A549 (cell line): ENCODE results near the gene SLIT2. TPM values are rescaled to one million over a fixed set of nuclear protein-coding genes. Genes with fewer than 3 reads are reported as not detected.

Experiments
- ATAC-seq, 2 experiments: fragments of 200-7000 bp in 1 of 2; fragments of >200 bp in 1 of 2; cut with Nextera tagmentation in 1 of 2; cut with Tn5 transposase in 1 of 2; 3 replicates each; pipeline versions ENCODE4 v1.8.0 to v1.9.1; 2018 to 2020; ENCODE audit warnings: mild to moderate bottlenecking in 1 of 2, moderate library complexity in 1 of 2
- CTCF ChIA-PET: fragments of 300-600 bp; sonication (Branson Sonifier 250); formaldehyde crosslinking; extraction: SDS; loops from one replicate; lab custom pipeline; 2021; ENCODE audit warnings: antibody characterized with exemption, inconsistent platforms; lab: Yijun Ruan, JAX
- POLR2A ChIA-PET: fragments of 350-600 bp; formaldehyde crosslinking; extraction: SDS; loops from one replicate; lab custom pipeline; 2021; ENCODE audit warnings: antibody characterized with exemption, inconsistent platforms; lab: Yijun Ruan, JAX
- DNase-seq, 2 experiments: peaks; one replicate each; pipeline versions ENCODE4 v3.0.0 to v3.0.0-alpha.2; 2011 to 2016; ENCODE audit warnings: low read depth in 1 of 2, low spot score in 1 of 2
- FAIRE-seq: peaks from 2 replicates; lab custom pipeline; 2011; peaks lifted over from hg19 to GRCh38; lab: Jason Lieb, UNC
- H3K27ac ChIP-seq, 2 experiments: fragments of >200 bp; sonication (Bioruptor Twin); formaldehyde crosslinking; 3 replicates each; pipeline ENCODE4 v1.5.1; 2016 to 2017
- H3K4me1 ChIP-seq: fragments of >200 bp; sonication (Bioruptor Twin); formaldehyde crosslinking; 3 replicates; pipeline ENCODE4 v1.6.1; 2016
- H3K4me2 ChIP-seq: fragments of >200 bp; sonication (Bioruptor Twin); formaldehyde crosslinking; 3 replicates; pipeline ENCODE4 v1.6.1; 2016
- H3K4me3 ChIP-seq: fragments of >200 bp; sonication (Bioruptor Twin); formaldehyde crosslinking; 3 replicates; pipeline ENCODE4 v1.5.1; 2016
- H3K9me3 ChIP-seq: fragments of >200 bp; sonication (Bioruptor Twin); formaldehyde crosslinking; 3 replicates; pipeline ENCODE4 v1.6.1; 2016
- BHLHE40 ChIP-seq: IDR thresholded peaks from 2 replicates; pipeline ENCODE4 v1.6.1; 2012; ENCODE audit warnings: low read depth, low read length, inconsistent platforms
- CBX8 ChIP-seq: fragments of 200-600 bp; sonication (generic); IDR thresholded peaks from 2 replicates; pipeline ENCODE4 v1.6.1; 2016
- CEBPB ChIP-seq, 2 experiments: fragments of >200 bp in 1 of 2; sonication (Bioruptor Twin) in 1 of 2; formaldehyde crosslinking in 1 of 2; IDR thresholded peaks; 2 replicates each; pipeline ENCODE4 v1.6.1; 2012 to 2016
- E2F6 ChIP-seq: IDR thresholded peaks from 2 replicates; pipeline ENCODE4 v1.6.1; 2012; ENCODE audit warnings: low read depth, borderline replicate concordance
- ESRRA ChIP-seq: fragments of 150-350 bp; IDR thresholded peaks from 2 replicates; pipeline ENCODE4 v1.6.1; 2014; ENCODE audit warnings: mild to moderate bottlenecking, low read length, borderline replicate concordance
- FOSB ChIP-seq: fragments of 250-450 bp; sonication (Bioruptor Pico); IDR thresholded peaks from 2 replicates; pipeline ENCODE4 v1.5.0; 2020; ENCODE audit warnings: mild to moderate bottlenecking, moderate library complexity
- FOSL2 ChIP-seq, 2 experiments: fragments of 450-650 bp in 1 of 2; fragments of >200 bp in 1 of 2; sonication (Bioruptor Twin) in 1 of 2; formaldehyde crosslinking; IDR thresholded peaks; 2 replicates each; pipeline versions ENCODE4 v1.5.0 to v1.6.1; 2016 to 2020; ENCODE audit warnings: mild to moderate bottlenecking in 1 of 2, moderate library complexity in 1 of 2
- HOXA7 ChIP-seq: fragments of 250-450 bp; sonication (Bioruptor Pico); IDR thresholded peaks from 2 replicates; pipeline ENCODE4 v1.5.0; 2020; ENCODE audit warnings: mild to moderate bottlenecking, moderate library complexity
- HOXB13 ChIP-seq: fragments of 250-450 bp; sonication (Bioruptor Pico); IDR thresholded peaks from 2 replicates; pipeline ENCODE4 v1.5.0; 2020; ENCODE audit warnings: low read depth, mild to moderate bottlenecking, moderate library complexity
- JUN ChIP-seq, 2 experiments: fragments of >200 bp; sonication (Bioruptor Twin); formaldehyde crosslinking; IDR thresholded peaks; 2 replicates in 1 of 2; 3 replicates in 1 of 2; pipeline ENCODE4 v1.6.1; 2016 to 2017
- JUNB ChIP-seq: fragments of >200 bp; sonication (Bioruptor Twin); formaldehyde crosslinking; IDR thresholded peaks from 2 replicates; pipeline ENCODE4 v1.6.1; 2016
- KDM1A ChIP-seq: fragments of 200-600 bp; sonication (generic); IDR thresholded peaks from 2 replicates; pipeline ENCODE4 v1.6.1; 2016; ENCODE audit warnings: low read depth, mild to moderate bottlenecking
- MAFK ChIP-seq: fragments of 450-650 bp; IDR thresholded peaks from 2 replicates; pipeline ENCODE4 v1.6.1; 2014; ENCODE audit not compliant: partially characterized antibody
- MAZ ChIP-seq: fragments of 150-350 bp; IDR thresholded peaks from 2 replicates; pipeline ENCODE4 v1.6.1; 2014; ENCODE audit warnings: antibody characterized with exemption, low read depth, low read length, borderline replicate concordance
- MYC ChIP-seq: IDR thresholded peaks from 2 replicates; pipeline ENCODE4 v1.6.1; 2012; ENCODE audit warnings: mild to moderate bottlenecking, inconsistent platforms, low read length, improper control_type of control experiment, borderline replicate concordance
- NFE2L2 ChIP-seq: fragments of 150-350 bp; conservative IDR thresholded peaks from 2 replicates; pipeline ENCODE4 v1.6.1; 2014; ENCODE audit warnings: low read length
- NPAS2 ChIP-seq: fragments of 250-450 bp; sonication (Bioruptor Pico); IDR thresholded peaks from 2 replicates; pipeline ENCODE4 v1.8.0; 2022; ENCODE audit warnings: mild to moderate bottlenecking, moderate library complexity, borderline replicate concordance
- NR3C1 ChIP-seq: fragments of >200 bp; sonication (Bioruptor Twin); formaldehyde crosslinking; IDR thresholded peaks from 3 replicates; pipeline ENCODE4 v1.6.1; 2017
- POLR2AphosphoS2 ChIP-seq: conservative IDR thresholded peaks from 2 replicates; pipeline ENCODE4 v1.6.1; 2012; ENCODE audit warnings: low read length, improper control_type of control experiment, inconsistent platforms
- RCOR1 ChIP-seq: fragments of 150-350 bp; IDR thresholded peaks from 2 replicates; pipeline ENCODE4 v1.6.1; 2014; ENCODE audit warnings: antibody characterized with exemption, low read length, low read depth
- RNF2 ChIP-seq: fragments of 200-600 bp; sonication (generic); IDR thresholded peaks from 2 replicates; pipeline ENCODE4 v1.6.1; 2016; ENCODE audit warnings: low read depth, mild to moderate bottlenecking, antibody characterized with exemption, moderate library complexity, borderline replicate concordance
- SMC3 ChIP-seq: fragments of >200 bp; sonication (Bioruptor Twin); formaldehyde crosslinking; IDR thresholded peaks from 3 replicates; pipeline ENCODE4 v1.6.1; 2018; ENCODE audit warnings: inconsistent platforms
- SREBF2 ChIP-seq: fragments of 450-650 bp; IDR thresholded peaks from 2 replicates; pipeline ENCODE4 v1.6.1; 2014; ENCODE audit warnings: mild to moderate bottlenecking, moderate library complexity
- TFCP2L1 ChIP-seq: fragments of 250-450 bp; sonication (Bioruptor Pico); IDR thresholded peaks from 2 replicates; pipeline ENCODE4 v1.5.0; 2021; ENCODE audit warnings: mild to moderate bottlenecking
- TP53 ChIP-seq: fragments of 250-450 bp; sonication (Bioruptor Pico); IDR thresholded peaks from 2 replicates; pipeline ENCODE4 v1.5.0; 2021; ENCODE audit warnings: mild to moderate bottlenecking, moderate library complexity
- ZFP36 ChIP-seq: fragments of 450-650 bp; IDR thresholded peaks from 2 replicates; pipeline ENCODE4 v1.6.1; 2014; ENCODE audit warnings: borderline replicate concordance; ENCODE audit not compliant: partially characterized antibody
- ZNF302 ChIP-seq: fragments of 250-450 bp; sonication (Bioruptor Pico); IDR thresholded peaks from 2 replicates; pipeline ENCODE4 v1.9.0; 2021; ENCODE audit warnings: inconsistent platforms, mild to moderate bottlenecking, moderate library complexity
- ZSCAN20 ChIP-seq: fragments of 250-450 bp; sonication (Bioruptor Pico); IDR thresholded peaks from 2 replicates; pipeline ENCODE4 v1.8.0; 2022; ENCODE audit warnings: mild to moderate bottlenecking, moderate library complexity
- WGBS: methylation state at CpG from one replicate; pipeline ENCODE4 v1.1.6; 2017; ENCODE audit errors: missing lambda C conversion rate; 5-methylcytosine and 5-hydroxymethylcytosine counted together
- polyA plus RNA-seq, 4 experiments: library from polyadenylated mRNA; depleted of rRNA in 3 of 4; stranded (reverse); fragments of >200 nt; fragmentation: RNase III in 1 of 4; extraction: RNeasy Plus Mini Kit Qiagen cat#74134 plus additional on column Dnase treatment in 1 of 4; gene quantifications; 2 replicates in 3 of 4; 3 replicates in 1 of 4; pipeline ENCODE4 v1.2.3, GENCODE V29; 2011 to 2017
- TF ChIP-seq, protein P1 (sequence below): fragments of >200 bp; sonication (Bioruptor Twin); formaldehyde crosslinking; IDR thresholded peaks from 2 replicates; pipeline ENCODE4 v1.6.1; 2016
- TF ChIP-seq, protein P2 (sequence below): fragments of >200 bp; sonication (Bioruptor Twin); formaldehyde crosslinking; IDR thresholded peaks from 3 replicates; pipeline ENCODE4 v1.6.1; 2016
- TF ChIP-seq, protein P3 (sequence below): IDR thresholded peaks from 2 replicates; pipeline ENCODE4 v1.6.1; 2012
- TF ChIP-seq, protein P4 (sequence below): IDR thresholded peaks from 2 replicates; pipeline ENCODE4 v1.6.1; 2012

The SLIT2 gene
- polyA plus RNA-seq, 2 of the 4 experiments (the other 2 are of a cell fraction): not detected

DNA sequence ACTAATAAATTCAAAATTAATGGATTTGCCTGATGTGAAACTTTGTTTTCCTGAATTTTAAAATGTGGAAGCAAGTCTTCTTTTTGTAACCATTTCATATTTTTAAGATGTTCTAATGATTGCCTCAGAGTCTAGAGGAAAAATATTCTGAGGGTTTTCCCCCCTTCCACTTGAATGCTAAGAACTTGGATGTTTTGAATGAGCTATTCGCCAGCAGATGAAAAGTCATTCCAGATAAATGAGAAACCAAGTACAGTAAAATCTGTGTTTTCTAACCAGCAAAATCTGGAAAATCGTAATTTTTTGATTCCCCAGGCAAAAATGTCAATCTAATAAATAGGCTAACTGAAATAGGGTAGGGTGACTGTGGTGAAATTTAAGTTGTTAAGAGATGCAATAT, 45.6 kb downstream of the SLIT2 start:
- H3K9me3 ChIP-seq: no peaks in the 10 kb centered on the region
- WGBS: 31% methylated on average over 2 of the region's 2 CpGs
- no peak overlapping the region for H3K4me3 ChIP-seq
- CTCF ChIA-PET: no interaction called here
- TF ChIP-seq SMC3 (no peak), TP53 (CRISPR knock-in tag) (no peak), SREBF2 (no peak), BHLHE40 (no peak), MYC (no peak), ESRRA (no peak), TFCP2L1 (CRISPR knock-in tag) (no peak), ZFP36 (no peak), FOSB (CRISPR knock-in tag) (no peak), POLR2AphosphoS2 (no peak), KDM1A (no peak), MAZ (no peak), RCOR1 (no peak), NFE2L2 (no peak), FOSL2 (IDR thresholded peaks at IDR 0.05) (no peak), FOSL2 (CRISPR knock-in tag; IDR thresholded peaks at IDR 0.05) (no peak), E2F6 (no peak), ZSCAN20 (no peak)
- TF ChIP-seq, protein P1, sequence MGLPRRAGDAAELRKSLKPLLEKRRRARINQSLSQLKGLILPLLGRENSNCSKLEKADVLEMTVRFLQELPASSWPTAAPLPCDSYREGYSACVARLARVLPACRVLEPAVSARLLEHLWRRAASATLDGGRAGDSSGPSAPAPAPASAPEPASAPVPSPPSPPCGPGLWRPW: no peak
- TF ChIP-seq, protein P2, sequence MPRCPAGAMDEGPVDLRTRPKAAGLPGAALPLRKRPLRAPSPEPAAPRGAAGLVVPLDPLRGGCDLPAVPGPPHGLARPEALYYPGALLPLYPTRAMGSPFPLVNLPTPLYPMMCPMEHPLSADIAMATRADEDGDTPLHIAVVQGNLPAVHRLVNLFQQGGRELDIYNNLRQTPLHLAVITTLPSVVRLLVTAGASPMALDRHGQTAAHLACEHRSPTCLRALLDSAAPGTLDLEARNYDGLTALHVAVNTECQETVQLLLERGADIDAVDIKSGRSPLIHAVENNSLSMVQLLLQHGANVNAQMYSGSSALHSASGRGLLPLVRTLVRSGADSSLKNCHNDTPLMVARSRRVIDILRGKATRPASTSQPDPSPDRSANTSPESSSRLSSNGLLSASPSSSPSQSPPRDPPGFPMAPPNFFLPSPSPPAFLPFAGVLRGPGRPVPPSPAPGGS: no peak
- DNase-seq (no peak), ATAC-seq (no peak), FAIRE-seq (no peak)
- H3K4me1 ChIP-seq: no peaks in the 10 kb centered on the region
- POLR2A ChIA-PET: no interaction called here
- no peak overlapping the region for H3K4me2 ChIP-seq
- H3K27ac ChIP-seq: no peak overlapping the region

- CTCF ChIA-PET: no interaction called here
- Histone ChIP-seq H3K9me3 (no peaks in the 10 kb centered on the region), H3K4me1 (no peaks in the 10 kb centered on the region), H3K27ac (no peak overlapping the region), H3K4me2 (no peak overlapping the region), H3K4me3 (no peak overlapping the region)
- ATAC-seq (no peak), FAIRE-seq (no peak), DNase-seq (no peak)
- POLR2A ChIA-PET: no interaction called here
- 10% methylated on average over 3 of the region's 6 CpGs for WGBS
- TF ChIP-seq, protein P3, sequence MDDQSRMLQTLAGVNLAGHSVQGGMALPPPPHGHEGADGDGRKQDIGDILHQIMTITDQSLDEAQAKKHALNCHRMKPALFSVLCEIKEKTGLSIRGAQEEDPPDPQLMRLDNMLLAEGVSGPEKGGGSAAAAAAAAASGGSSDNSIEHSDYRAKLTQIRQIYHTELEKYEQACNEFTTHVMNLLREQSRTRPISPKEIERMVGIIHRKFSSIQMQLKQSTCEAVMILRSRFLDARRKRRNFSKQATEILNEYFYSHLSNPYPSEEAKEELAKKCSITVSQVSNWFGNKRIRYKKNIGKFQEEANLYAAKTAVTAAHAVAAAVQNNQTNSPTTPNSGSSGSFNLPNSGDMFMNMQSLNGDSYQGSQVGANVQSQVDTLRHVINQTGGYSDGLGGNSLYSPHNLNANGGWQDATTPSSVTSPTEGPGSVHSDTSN: no peak
- no peak for TF ChIP-seq ZNF302 (CRISPR knock-in tag)
- TF ChIP-seq NPAS2 (CRISPR knock-in tag): no peak
- TF ChIP-seq, protein P4, sequence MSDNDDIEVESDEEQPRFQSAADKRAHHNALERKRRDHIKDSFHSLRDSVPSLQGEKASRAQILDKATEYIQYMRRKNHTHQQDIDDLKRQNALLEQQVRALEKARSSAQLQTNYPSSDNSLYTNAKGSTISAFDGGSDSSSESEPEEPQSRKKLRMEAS: no peak
- TF ChIP-seq JUNB: no peak
- no peak for TF ChIP-seq CBX8
- no peak for TF ChIP-seq NR3C1
- no peak for TF ChIP-seq MAFK
- no peak for TF ChIP-seq HOXA7 (CRISPR knock-in tag)
- TF ChIP-seq E2F6: no peak
- no peak for TF ChIP-seq HOXB13 (CRISPR knock-in tag)
- no peak for TF ChIP-seq CEBPB (IDR thresholded peaks at IDR 0.05)
- no peak for TF ChIP-seq RNF2
- TF ChIP-seq POLR2AphosphoS2: no peak
- no peak for TF ChIP-seq JUN (IDR thresholded peaks at IDR 0.05)
Observed at GRCh38 chr4:20297783-20298182, 46.1 kb downstream of the SLIT2 start.
